Neural cell (in vitro differentiated cells): ENCODE data around the gene TIAM1. TPM values are rescaled to one million over a fixed set of nuclear protein-coding genes. Genes with fewer than 3 reads are reported as not detected.

Source experiments
- H2AFZ ChIP-seq: fragments of 200-600, 300-800 bp; sonication (generic), shearing (Covaris generic); 2 replicates; pipeline ENCODE4 v1.6.0; 2014; ENCODE audit warnings: low read depth, mild to moderate bottlenecking, antibody characterized with exemption, low read length, moderate library complexity
- H3F3A ChIP-seq: fragments of 200-600 bp; shearing (Covaris generic); 2 replicates; pipeline ENCODE4 v1.6.1; 2016; ENCODE audit warnings: mild to moderate bottlenecking, moderate library complexity, mixed read lengths, antibody characterized with exemption, low read length; ENCODE audit not compliant: insufficient read depth, poor library complexity, severe bottlenecking
- H3K27ac ChIP-seq: fragments of 200-600, 300-800 bp; sonication (generic), shearing (Covaris generic); 2 replicates; pipeline ENCODE4 v1.5.1; 2014; ENCODE audit warnings: mild to moderate bottlenecking, low read length, moderate library complexity
- H3K27me3 ChIP-seq: fragments of 300-800, 200-600 bp; sonication (generic), shearing (Covaris generic); 2 replicates; pipeline ENCODE4 v1.6.0; 2014; ENCODE audit warnings: mild to moderate bottlenecking, low read depth, low read length, moderate library complexity; ENCODE audit not compliant: insufficient read depth
- H3K36me3 ChIP-seq: fragments of 300-800, 200-600 bp; sonication (generic), shearing (Covaris generic); 2 replicates; pipeline ENCODE4 v1.5.1; 2014; ENCODE audit warnings: mild to moderate bottlenecking, antibody characterized with exemption, low read length, moderate library complexity; ENCODE audit not compliant: insufficient read depth
- H3K4me2 ChIP-seq: fragments of 300-800, 200-600 bp; sonication (generic), shearing (Covaris generic); 2 replicates; pipeline ENCODE4 v1.6.0; 2014; ENCODE audit warnings: mild to moderate bottlenecking, low read length
- H3K4me3 ChIP-seq: fragments of 300-800, 200-600 bp; sonication (generic), shearing (Covaris generic); 2 replicates; pipeline ENCODE4 v1.5.1; 2014; ENCODE audit warnings: mild to moderate bottlenecking, low read length, moderate library complexity
- H3K79me2 ChIP-seq: fragments of 200-600 bp; shearing (Covaris generic); replicated peaks from 2 replicates; pipeline ENCODE4 v1.6.0; 2014; ENCODE audit warnings: mild to moderate bottlenecking, low read length, moderate library complexity; ENCODE audit not compliant: insufficient read depth
- H3K9ac ChIP-seq: fragments of 300-800, 200-600 bp; sonication (generic), shearing (Covaris generic); 2 replicates; pipeline ENCODE4 v1.6.1; 2016; ENCODE audit warnings: mild to moderate bottlenecking, low read length, mixed read lengths
- H3K9me2 ChIP-seq: fragments of 200-600 bp; shearing (Covaris generic); 2 replicates; pipeline ENCODE4 v1.6.1; 2016; ENCODE audit warnings: mild to moderate bottlenecking, low read length, mixed read lengths; ENCODE audit not compliant: insufficient read depth
- H3K9me3 ChIP-seq: fragments of 200-600, 300-800 bp; sonication (generic), shearing (Covaris generic); 2 replicates; pipeline ENCODE4 v1.6.1; 2016; ENCODE audit warnings: mild to moderate bottlenecking, mixed run types, low read length, moderate library complexity, mixed read lengths
- H4K20me1 ChIP-seq: fragments of 200-600 bp; shearing (Covaris generic); 2 replicates; pipeline ENCODE4 v1.6.1; 2016; ENCODE audit warnings: mild to moderate bottlenecking, mixed run types; ENCODE audit not compliant: insufficient read depth
- CTCF ChIP-seq: fragments of 450-650 bp; IDR thresholded peaks from 2 replicates; pipeline ENCODE4 v1.5.1; 2014; ENCODE audit warnings: antibody characterized with exemption, mild to moderate bottlenecking, moderate library complexity; ENCODE audit not compliant: poor library complexity, severe bottlenecking
- EP300 ChIP-seq: fragments of 450-650 bp; conservative IDR thresholded peaks from 2 replicates; pipeline ENCODE4 v1.6.1; 2014; ENCODE audit warnings: antibody characterized with exemption, mild to moderate bottlenecking, moderate library complexity; ENCODE audit not compliant: poor library complexity, severe bottlenecking
- EZH2 ChIP-seq: fragments of 200-600, 300-800 bp; shearing (Covaris generic), sonication (generic); IDR thresholded peaks from 2 replicates; pipeline ENCODE4 v1.6.1; 2014; ENCODE audit warnings: antibody characterized with exemption, low read length, borderline replicate concordance, mild to moderate bottlenecking; ENCODE audit not compliant: insufficient read depth, poor library complexity, severe bottlenecking
- MXI1 ChIP-seq: fragments of 450-650 bp; conservative IDR thresholded peaks from 2 replicates; pipeline ENCODE4 v1.6.1; 2014; ENCODE audit warnings: antibody characterized with exemption, mild to moderate bottlenecking; ENCODE audit not compliant: poor library complexity, severe bottlenecking
- POLR2AphosphoS5 ChIP-seq: IDR thresholded peaks from 2 replicates; pipeline ENCODE4 v1.6.1; 2012
- RAD21 ChIP-seq: fragments of 450-650 bp; conservative IDR thresholded peaks from 2 replicates; pipeline ENCODE4 v1.6.1; 2014; ENCODE audit warnings: antibody characterized with exemption, mild to moderate bottlenecking, moderate library complexity
- REST ChIP-seq: IDR thresholded peaks from 2 replicates; pipeline ENCODE4 v1.6.1; 2012; ENCODE audit warnings: borderline replicate concordance
- SMC3 ChIP-seq: fragments of 450-650 bp; conservative IDR thresholded peaks from 2 replicates; pipeline ENCODE4 v1.6.1; 2014; ENCODE audit warnings: antibody characterized with exemption, mild to moderate bottlenecking, moderate library complexity; ENCODE audit not compliant: poor library complexity
- TAF1 ChIP-seq: IDR thresholded peaks from 2 replicates; pipeline ENCODE4 v1.6.1; 2012; ENCODE audit warnings: low read depth
- polyA plus RNA-seq: library from polyadenylated mRNA; depleted of rRNA; stranded (reverse); fragments of >200 nt; gene quantifications from 2 replicates; pipeline ENCODE4 v1.2.3, GENCODE V29; 2014

Gene TIAM1
- polyA plus RNA-seq, 1 donor from 2014 or later: 13.2 TPM

DNA sequence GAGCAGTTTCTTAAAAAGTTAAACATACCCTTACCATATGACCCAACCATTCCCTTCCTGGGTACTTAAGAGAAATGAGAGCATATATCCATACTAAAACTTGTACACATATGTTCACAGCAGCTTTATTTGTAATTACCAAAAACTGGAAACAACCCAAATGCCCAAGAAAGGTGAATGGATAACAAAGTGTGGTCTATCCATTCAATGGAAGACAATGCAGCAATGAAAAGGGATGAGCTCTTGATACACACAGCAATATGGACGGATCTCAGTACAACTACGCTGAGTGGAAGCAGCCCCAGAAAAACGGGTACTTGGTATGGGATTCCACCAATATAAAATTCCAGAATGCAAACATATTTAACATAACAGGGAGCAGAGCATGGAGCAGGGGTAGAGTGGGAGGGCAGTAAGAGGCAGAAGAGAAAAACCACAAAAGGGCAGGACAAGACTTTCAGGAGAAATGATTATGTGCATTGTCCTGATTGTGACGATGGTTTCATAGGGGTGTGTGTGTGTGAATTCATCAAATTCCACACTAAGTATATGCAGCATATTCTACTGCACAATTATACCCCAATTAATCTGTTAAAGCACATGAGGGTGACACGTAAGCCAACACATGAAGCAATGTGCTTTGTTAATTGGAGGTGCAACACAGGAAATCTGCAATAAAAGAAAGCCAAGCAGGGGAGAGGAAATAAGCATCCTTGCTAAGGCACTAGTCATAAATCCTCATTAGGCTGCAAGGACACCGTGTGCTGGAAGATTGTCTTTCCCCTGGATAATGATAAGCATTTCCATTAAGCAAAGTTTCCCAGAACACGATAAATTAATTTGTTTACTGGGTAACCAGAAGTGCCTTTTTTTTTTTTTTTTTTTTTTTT lies 192.7 kb downstream of the TIAM1 start:
- H3K36me3 ChIP-seq: peaks cover 3% of the 10 kb centered on the region
- no peak overlapping the region for H2AFZ ChIP-seq
- H3K27me3 ChIP-seq: no peaks in the 10 kb centered on the region
- no peaks in the 10 kb centered on the region for H3F3A ChIP-seq
- H3K9me2 ChIP-seq: no peaks in the 10 kb centered on the region
- no peak overlapping the region for H3K4me3 ChIP-seq
- no peak overlapping the region for H3K27ac ChIP-seq
- H3K79me2 ChIP-seq: no peaks in the 10 kb centered on the region
- H4K20me1 ChIP-seq: no peaks in the 10 kb centered on the region
- no peak overlapping the region for H3K4me2 ChIP-seq
- no peak for TF ChIP-seq SMC3
- no peak for TF ChIP-seq MXI1
- no peak for TF ChIP-seq RAD21
- no peak for TF ChIP-seq POLR2AphosphoS5
- TF ChIP-seq TAF1: no peak
- no peak for TF ChIP-seq EZH2
- TF ChIP-seq CTCF: no peak
- no peak for TF ChIP-seq REST
- no peak for TF ChIP-seq EP300
- no peaks in the 10 kb centered on the region for H3K9me3 ChIP-seq
- H3K9ac ChIP-seq: no peak overlapping the region

GRCh38 chr21:31145274-31145673 lies 198.8 kb downstream of the TIAM1 start:
- H4K20me1 ChIP-seq: no peaks in the 10 kb centered on the region
- H3K9me2 ChIP-seq: no peaks in the 10 kb centered on the region
- no peak overlapping the region for H3K27ac ChIP-seq
- H3F3A ChIP-seq: no peaks in the 10 kb centered on the region
- TF ChIP-seq POLR2AphosphoS5 (no peak), EP300 (no peak), CTCF (no peak), TAF1 (no peak), MXI1 (no peak), REST (no peak), SMC3 (no peak), RAD21 (no peak), EZH2 (no peak)
- H3K79me2 ChIP-seq: no peaks in the 10 kb centered on the region
- no peak overlapping the region for H3K9ac ChIP-seq
- H3K4me2 ChIP-seq: no peak overlapping the region
- no peak overlapping the region for H3K4me3 ChIP-seq
- no peaks in the 10 kb centered on the region for H3K27me3 ChIP-seq
- H3K9me3 ChIP-seq: no peaks in the 10 kb centered on the region
- H2AFZ ChIP-seq: no peak overlapping the region
- H3K36me3 ChIP-seq: no peaks in the 10 kb centered on the region
